Measurements from ENCODE around the gene CNPY3.
"Not testable (repeated sequence)": the region's sequence is repeated elsewhere in the genome, so short reads cannot be mapped to it uniquely, and the experiment has no call there.

Gene CNPY3

DNA sequence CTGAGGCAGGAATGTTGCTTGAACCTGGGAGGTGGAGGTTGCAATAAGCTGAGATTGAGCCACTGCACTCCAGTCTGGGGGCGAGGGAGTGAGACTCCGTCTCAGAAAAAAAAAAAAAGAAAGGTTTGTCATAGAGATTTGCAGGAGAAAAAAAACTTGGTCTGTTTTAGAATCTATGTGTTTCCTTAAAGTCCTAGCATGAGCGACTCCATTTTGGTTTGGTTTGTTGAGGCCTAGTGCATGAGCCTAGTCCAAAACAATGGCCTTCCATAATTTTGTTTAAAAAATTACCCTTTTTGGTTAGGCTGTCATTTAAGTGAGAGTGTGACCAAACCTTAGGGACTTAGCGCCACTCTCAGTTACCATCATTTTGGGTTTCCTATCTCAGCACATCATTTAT is 23.1 kb downstream of the CNPY3 start:
- H3K27me3 ChIP-seq, result no peaks in the 10 kb centered on the region

DNA sequence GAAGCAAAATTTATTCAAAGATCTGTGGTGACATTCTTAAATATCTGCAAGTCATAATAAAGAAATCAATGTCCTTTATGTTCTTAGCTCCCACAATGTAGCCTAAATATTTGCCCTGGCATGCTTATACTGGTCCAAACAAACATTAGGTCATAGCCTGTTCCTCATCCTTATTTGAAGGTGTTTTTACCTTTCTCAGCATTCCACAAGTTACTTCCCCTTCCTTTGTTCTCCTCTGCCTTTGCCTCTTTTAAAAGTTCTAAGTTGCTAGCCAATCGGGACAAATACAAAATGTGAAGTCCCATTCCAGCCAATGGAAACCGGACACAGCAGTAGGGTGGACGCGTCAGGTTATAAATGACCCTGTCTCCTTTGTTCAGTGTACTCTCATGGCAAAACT is 25.1 kb downstream of the CNPY3 start:
- not testable (repeated sequence) for H3K27ac ChIP-seq, H3K4me1 ChIP-seq

More for the DNA sequence above, 23.1 kb downstream of the CNPY3 start:
- Histone ChIP-seq H3K4me1 (peaks cover 1% of the 10 kb centered on the region; the same call in 1 of the 2 replicates), H3K27ac (no peak overlapping the region), H4K20me1 (no peaks in the 10 kb centered on the region), H3K9ac (no peak overlapping the region), H3K9me3 (no peaks in the 10 kb centered on the region), H3K4me2 (no peak overlapping the region), H3K36me3 (peaks cover 17% of the 10 kb centered on the region; the same call in 1 of the 2 replicates), H3K4me3 (no peak overlapping the region)
- no peak for TF ChIP-seq Cebpa-rat (IDR thresholded peaks at IDR 0.05)

DNA sequence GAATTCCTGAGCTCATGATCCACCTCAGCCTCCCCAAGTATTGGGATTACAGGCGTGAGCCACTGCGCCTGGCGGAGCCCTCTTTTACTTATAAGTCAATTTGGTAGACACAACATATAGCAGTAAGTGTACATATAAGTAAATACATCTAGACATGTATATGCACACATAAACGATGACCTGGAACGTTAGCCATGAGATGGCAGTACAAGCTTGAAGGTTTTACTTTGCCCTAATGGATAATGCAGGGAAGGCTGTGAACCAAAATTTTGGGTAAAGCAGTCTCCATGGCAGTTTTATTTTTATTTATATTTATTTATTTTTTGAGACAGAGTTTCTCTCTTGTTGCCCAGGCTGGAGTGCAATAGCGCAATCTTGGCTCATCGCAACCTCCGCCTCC is 28.8 kb downstream of the CNPY3 start:
- Histone ChIP-seq H3K4me1 (0 out of 2 replicates have a peak, but pooled peaks cover 9% of the 10 kb centered on the region), H3K36me3 (peaks cover 26% of the 10 kb centered on the region), H3K27ac (no peak overlapping the region), H4K20me1 (peaks cover 25% of the 10 kb centered on the region), H3K4me3 (no peak overlapping the region), H3K4me2 (no peak overlapping the region), H3K27me3 (peaks cover 38% of the 10 kb centered on the region), H3K9me3 (no peaks in the 10 kb centered on the region), H3K9ac (no peak overlapping the region)
- no peak for TF ChIP-seq Cebpa-rat (IDR thresholded peaks at IDR 0.05)

More for the DNA sequence above, 25.1 kb downstream of the CNPY3 start:
- not testable (repeated sequence) for H3K9me3 ChIP-seq, H3K27me3 ChIP-seq, H3K4me2 ChIP-seq, H3K9ac ChIP-seq, H3K4me3 ChIP-seq, H4K20me1 ChIP-seq, H3K36me3 ChIP-seq

DNA sequence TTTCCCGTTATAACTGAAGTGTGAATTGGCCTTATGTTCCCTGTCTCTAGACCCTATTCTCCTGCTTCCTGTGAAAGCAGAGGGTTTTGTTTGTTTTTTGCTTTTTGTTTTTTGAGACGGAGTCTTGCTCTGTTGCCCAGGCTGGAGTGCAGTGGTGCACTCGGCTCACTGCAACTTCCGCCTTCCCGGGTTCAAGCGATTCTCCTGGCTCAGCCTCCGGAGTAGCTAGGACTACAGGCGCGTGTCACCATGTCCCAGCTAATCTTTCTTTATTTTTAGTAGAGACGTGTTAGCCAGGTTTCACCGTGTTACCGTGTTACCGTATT is 30.6 kb downstream of the CNPY3 start:
- H3K9ac ChIP-seq, result no peak overlapping the region

DNA sequence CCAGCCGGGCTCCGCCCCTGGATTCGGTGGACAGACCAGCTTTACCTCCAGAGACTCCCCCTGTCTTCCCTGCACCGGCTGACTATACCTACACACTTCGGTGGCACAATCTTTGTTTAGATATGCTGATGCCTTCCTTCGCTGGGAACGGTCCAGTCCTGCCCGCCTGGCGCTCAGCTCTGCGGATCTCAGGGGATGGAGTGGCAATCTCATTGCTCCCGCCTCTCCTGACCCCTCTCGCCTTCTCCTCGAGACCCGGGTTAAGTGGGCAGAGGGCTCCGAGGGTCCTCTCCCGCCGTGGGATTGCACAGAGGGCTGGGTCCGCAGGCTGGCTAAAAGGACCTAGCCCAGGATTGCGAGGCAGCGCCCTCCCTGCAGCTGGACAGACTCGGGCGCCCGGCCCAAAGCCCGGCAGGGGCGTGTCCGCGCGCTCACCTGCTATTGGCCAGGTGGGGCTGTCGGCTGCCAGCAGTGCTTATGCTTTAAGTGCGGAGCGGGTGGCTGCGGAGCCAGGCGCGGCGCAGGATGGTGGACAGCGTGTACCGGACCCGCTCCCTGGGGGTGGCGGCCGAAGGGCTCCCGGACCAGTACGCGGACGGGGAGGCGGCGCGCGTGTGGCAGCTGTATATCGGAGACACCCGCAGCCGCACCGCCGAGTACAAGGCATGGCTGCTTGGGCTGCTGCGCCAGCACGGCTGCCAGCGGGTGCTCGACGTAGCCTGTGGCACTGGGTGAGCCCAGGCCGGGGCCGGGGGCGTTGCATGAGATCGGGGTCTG is 31.2 kb downstream of the CNPY3 start, which contains the start of gene GNMT:
TSS of gene GNMT (plus strand) at position 512 of the 777 bp plus-strand sequence. CDS start at position 526, 14 bp downstream.
- H3K36me3 ChIP-seq, result peaks cover 47% of the 10 kb centered on the region
- TF ChIP-seq Cebpa-rat (IDR thresholded peaks at IDR 0.05), result no peak
- H3K9me3 ChIP-seq, result no peaks in the 10 kb centered on the region
- peaks cover 25% of the 10 kb centered on the region for H4K20me1 ChIP-seq
- H3K9ac ChIP-seq, result 0 out of 2 replicates have a peak within 1 kb of the TSS, but pooled peaks have one; percentile 31
- H3K4me1 ChIP-seq, result 0 out of 2 replicates have a peak, but pooled peaks cover 9% of the 10 kb centered on the region
- peaks cover 38% of the 10 kb centered on the region for H3K27me3 ChIP-seq
- no peak within 1 kb of the TSS for H3K4me2 ChIP-seq
- no peak within 1 kb of the TSS for H3K27ac ChIP-seq
- no peak within 1 kb of the TSS for H3K4me3 ChIP-seq

More for the DNA sequence above, 30.6 kb downstream of the CNPY3 start:
- no peak overlapping the region for H3K4me3 ChIP-seq
- no peaks in the 10 kb centered on the region for H3K9me3 ChIP-seq
- H3K27ac ChIP-seq, result no peak overlapping the region
- H4K20me1 ChIP-seq, result peaks cover 25% of the 10 kb centered on the region
- no peak for TF ChIP-seq Cebpa-rat (IDR thresholded peaks at IDR 0.05)
- peaks cover 42% of the 10 kb centered on the region for H3K36me3 ChIP-seq
- H3K4me1 ChIP-seq, result 0 out of 2 replicates have a peak, but pooled peaks cover 9% of the 10 kb centered on the region
- H3K27me3 ChIP-seq, result peaks cover 38% of the 10 kb centered on the region
- H3K4me2 ChIP-seq, result no peak overlapping the region

DNA sequence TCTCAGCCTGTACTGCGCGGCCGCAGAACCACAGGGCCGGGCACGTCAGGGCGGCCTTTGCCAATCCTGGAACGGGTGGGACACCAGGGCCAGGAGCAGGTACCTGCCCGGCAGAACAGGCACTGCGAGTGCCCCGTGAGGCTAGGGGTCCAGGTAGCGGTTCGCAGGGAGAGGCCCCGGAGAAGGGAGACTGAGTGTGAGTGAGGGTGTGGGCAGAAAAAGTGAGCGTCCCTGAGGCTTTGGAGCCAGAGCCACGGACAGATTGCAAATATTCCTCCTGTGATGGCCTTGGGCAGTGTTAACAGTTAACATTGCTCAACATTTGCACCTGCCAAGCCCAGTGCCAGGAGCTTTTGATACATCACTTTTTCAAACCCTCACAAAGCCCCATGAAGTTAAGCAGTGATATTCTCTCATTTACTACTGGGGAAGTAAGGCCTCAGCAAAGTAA is 31.8 kb downstream of the CNPY3 start:
- 0 out of 2 replicates have a peak, but pooled peaks cover 9% of the 10 kb centered on the region for H3K4me1 ChIP-seq
- no peak overlapping the region for H3K4me3 ChIP-seq
- 0 out of 2 replicates have a peak overlapping the region, but pooled peaks have one; percentile 31 for H3K9ac ChIP-seq
- H4K20me1 ChIP-seq, result peaks cover 25% of the 10 kb centered on the region
- H3K27ac ChIP-seq, result no peak overlapping the region
- peaks cover 53% of the 10 kb centered on the region for H3K36me3 ChIP-seq
- TF ChIP-seq Cebpa-rat (IDR thresholded peaks at IDR 0.05), result no peak
- H3K4me2 ChIP-seq, result no peak overlapping the region
- H3K27me3 ChIP-seq, result peaks cover 38% of the 10 kb centered on the region
- no peaks in the 10 kb centered on the region for H3K9me3 ChIP-seq

DNA sequence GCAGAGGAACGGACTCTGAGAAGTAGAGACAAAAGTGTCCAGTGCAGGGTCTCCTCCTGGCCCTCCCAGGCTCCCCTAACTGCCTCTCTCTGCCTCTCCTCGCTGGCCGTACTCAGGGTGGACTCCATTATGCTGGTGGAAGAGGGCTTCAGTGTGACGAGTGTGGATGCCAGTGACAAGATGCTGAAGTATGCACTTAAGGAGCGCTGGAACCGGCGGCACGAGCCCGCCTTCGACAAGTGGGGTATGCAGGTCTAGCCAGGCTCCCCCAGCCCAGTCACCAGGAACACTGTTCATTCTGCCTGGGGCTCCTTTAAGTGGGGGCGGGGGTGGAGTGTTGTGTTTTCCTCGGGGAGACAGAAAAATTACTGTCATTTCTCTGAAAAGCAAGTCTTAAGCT is 32.8 kb downstream of the CNPY3 start:
- no peak for TF ChIP-seq Cebpa-rat (IDR thresholded peaks at IDR 0.05)
- H3K27me3 ChIP-seq, result peaks cover 38% of the 10 kb centered on the region
- peaks cover 9% of the 10 kb centered on the region; the same call in 1 of the 2 replicates for H3K4me1 ChIP-seq
- no peak overlapping the region for H3K9ac ChIP-seq
- H3K27ac ChIP-seq, result no peak overlapping the region
- H3K9me3 ChIP-seq, result no peaks in the 10 kb centered on the region
- no peak overlapping the region for H3K4me2 ChIP-seq
- H3K36me3 ChIP-seq, result peaks cover 64% of the 10 kb centered on the region
- peaks cover 25% of the 10 kb centered on the region for H4K20me1 ChIP-seq
- no peak overlapping the region for H3K4me3 ChIP-seq

DNA sequence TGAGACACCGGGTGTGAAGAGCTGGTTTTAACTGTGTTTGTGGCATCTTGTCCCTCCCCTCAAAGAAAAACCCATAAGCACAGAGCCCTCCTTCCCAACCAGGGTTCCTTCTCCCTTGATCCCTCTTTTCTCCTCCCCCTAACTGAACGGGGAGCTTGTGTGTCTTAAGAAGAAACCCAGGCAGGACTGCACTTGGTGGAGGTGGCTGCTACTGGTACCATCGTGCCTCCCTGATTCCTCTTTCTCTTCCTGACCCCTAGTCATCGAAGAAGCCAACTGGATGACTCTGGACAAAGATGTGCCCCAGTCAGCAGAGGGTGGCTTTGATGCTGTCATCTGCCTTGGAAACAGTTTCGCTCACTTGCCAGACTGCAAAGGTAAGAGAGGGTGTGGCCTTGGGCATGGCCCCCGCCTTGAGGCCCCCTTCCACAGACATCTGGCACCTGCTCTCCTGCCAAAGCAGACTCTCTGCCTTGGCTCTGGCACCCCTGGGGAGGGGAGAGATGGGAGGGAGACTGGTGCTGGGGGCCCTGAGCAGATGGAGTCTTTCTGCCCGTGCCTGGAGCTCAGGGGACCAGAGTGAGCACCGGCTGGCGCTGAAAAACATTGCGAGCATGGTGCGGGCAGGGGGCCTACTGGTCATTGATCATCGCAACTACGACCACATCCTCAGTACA is 33.4 kb downstream of the CNPY3 start:
- no peak overlapping the region for H3K27ac ChIP-seq

DNA sequence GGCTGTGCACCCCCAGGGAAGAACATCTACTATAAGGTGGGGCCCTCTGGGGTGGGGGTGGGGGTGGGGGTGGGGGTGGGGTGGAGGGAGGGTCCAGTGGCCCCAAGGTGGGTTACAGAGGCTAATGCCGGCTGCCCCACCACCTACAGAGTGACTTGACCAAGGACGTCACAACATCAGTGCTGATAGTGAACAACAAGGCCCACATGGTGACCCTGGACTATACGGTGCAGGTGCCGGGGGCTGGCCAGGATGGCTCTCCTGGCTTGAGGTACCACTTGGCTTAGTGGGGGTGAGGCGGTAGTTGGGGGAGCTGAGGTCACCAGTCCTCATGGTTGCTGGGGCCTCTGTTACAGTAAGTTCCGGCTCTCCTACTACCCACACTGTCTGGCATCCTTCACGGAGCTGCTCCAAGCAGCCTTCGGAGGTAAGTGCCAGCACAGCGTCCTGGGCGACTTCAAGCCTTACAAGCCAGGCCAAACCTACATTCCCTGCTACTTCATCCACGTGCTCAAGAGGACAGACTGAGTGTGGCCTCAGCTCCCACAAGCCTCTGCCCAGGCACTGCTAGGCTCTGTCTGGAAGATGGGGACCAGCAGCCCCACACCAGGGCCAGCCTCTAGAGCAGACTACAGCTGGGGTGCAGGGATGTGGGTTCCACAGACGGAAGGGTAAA is 34.0 kb downstream of the CNPY3 start:
- no peak overlapping the region for H3K27ac ChIP-seq
- H3K27me3 ChIP-seq, result peaks cover 38% of the 10 kb centered on the region
- no peak overlapping the region for H3K4me2 ChIP-seq
- peaks cover 25% of the 10 kb centered on the region for H4K20me1 ChIP-seq
- no peak overlapping the region for H3K4me3 ChIP-seq
- no peaks in the 10 kb centered on the region for H3K9me3 ChIP-seq
- H3K4me1 ChIP-seq, result peaks cover 9% of the 10 kb centered on the region; the same call in 1 of the 2 replicates
- H3K9ac ChIP-seq, result no peak overlapping the region
- no peak for TF ChIP-seq Cebpa-rat (IDR thresholded peaks at IDR 0.05)
- H3K36me3 ChIP-seq, result peaks cover 76% of the 10 kb centered on the region

More for the DNA sequence above, 33.4 kb downstream of the CNPY3 start:
- H3K9me3 ChIP-seq, result no peaks in the 10 kb centered on the region
- no peak for TF ChIP-seq Cebpa-rat (IDR thresholded peaks at IDR 0.05)
- no peak overlapping the region for H3K4me3 ChIP-seq
- peaks cover 38% of the 10 kb centered on the region for H3K27me3 ChIP-seq
- H3K4me1 ChIP-seq, result peaks cover 9% of the 10 kb centered on the region; the same call in 1 of the 2 replicates
- no peak overlapping the region for H3K9ac ChIP-seq
- no peak overlapping the region for H3K4me2 ChIP-seq
- peaks cover 69% of the 10 kb centered on the region for H3K36me3 ChIP-seq
- H4K20me1 ChIP-seq, result peaks cover 25% of the 10 kb centered on the region

All from BLaER1 (cell line).